Activated naive CD8-positive, alpha-beta T cell treated with anti-CD3 and anti-CD28 coated beads for 36 hours (primary cell): Measurements from ENCODE around the gene RCCD1. TPM values are rescaled to one million over a fixed set of nuclear protein-coding genes. Genes with fewer than 3 reads are reported as not detected.

Experiments used
- DNase-seq: peaks from one replicate; pipeline ENCODE4 v3.0.0; 2021
- H3K27ac Mint-ChIP-seq: one replicate; pipeline ENCODE4 v1.8.0; 2022; ENCODE audit warnings: mild to moderate bottlenecking, moderate library complexity, mixed read lengths
- H3K27me3 Mint-ChIP-seq: one replicate; pipeline ENCODE4 v1.8.0; 2022; ENCODE audit warnings: mild to moderate bottlenecking, mixed read lengths
- H3K36me3 Mint-ChIP-seq: one replicate; pipeline ENCODE4 v1.8.0; 2021; ENCODE audit warnings: mild to moderate bottlenecking, mixed read lengths
- H3K4me1 Mint-ChIP-seq: one replicate; pipeline ENCODE4 v1.8.0; 2021; ENCODE audit warnings: mixed read lengths
- H3K4me3 Mint-ChIP-seq: one replicate; pipeline ENCODE4 v1.8.0; 2022; ENCODE audit warnings: mild to moderate bottlenecking, moderate library complexity, mixed read lengths
- H3K9me3 Mint-ChIP-seq: one replicate; pipeline ENCODE4 v1.8.0; 2022; ENCODE audit warnings: mixed read lengths
- total RNA-seq, 2 experiments: library from RNA; stranded (reverse); gene quantifications; one replicate each; pipeline ENCODE4 v1.2.3, GENCODE V29; 2021

RCCD1 gene
- total RNA-seq, 2 experiments from 2014 or later: 23.3 to 23.6 TPM

- no peak for DNase-seq
- H3K4me1 Mint-ChIP-seq: peaks cover 3% of the 10 kb centered on the region
- no peak overlapping the region for H3K27ac Mint-ChIP-seq
- H3K4me3 Mint-ChIP-seq: no peak overlapping the region
- no peaks in the 10 kb centered on the region for H3K9me3 Mint-ChIP-seq
- H3K36me3 Mint-ChIP-seq: peaks cover 29% of the 10 kb centered on the region
- H3K27me3 Mint-ChIP-seq: no peaks in the 10 kb centered on the region
These were observed 5.8 kb downstream of the RCCD1 start for GRCh38 chr15:90960298-90961091.

DNA sequence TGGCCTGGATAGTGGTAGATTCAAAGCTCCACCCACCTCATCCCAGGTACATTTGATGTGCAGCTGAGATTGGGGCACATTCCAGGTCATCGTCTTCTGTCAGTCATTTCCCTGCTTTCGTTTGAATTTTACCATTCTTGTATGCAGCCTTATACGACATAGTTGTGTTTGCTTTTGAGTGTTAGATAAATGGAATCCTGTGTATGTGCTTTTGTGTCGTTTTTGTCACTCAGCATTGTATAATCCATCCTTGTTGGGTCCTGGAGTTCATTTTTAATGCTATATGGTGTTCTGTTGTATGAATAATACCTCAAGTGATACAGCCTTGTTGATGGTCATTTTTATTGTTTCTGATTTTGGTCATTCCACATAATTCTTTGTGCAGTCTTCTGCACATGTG lies 7.3 kb downstream of the RCCD1 start:
- H3K9me3 Mint-ChIP-seq: no peaks in the 10 kb centered on the region
- DNase-seq: no peak
- no peak overlapping the region for H3K4me3 Mint-ChIP-seq
- no peaks in the 10 kb centered on the region for H3K27me3 Mint-ChIP-seq
- H3K36me3 Mint-ChIP-seq: peaks cover 25% of the 10 kb centered on the region
- no peaks in the 10 kb centered on the region for H3K4me1 Mint-ChIP-seq
- H3K27ac Mint-ChIP-seq: no peak overlapping the region

GRCh38 chr15:90966262-90966661 lies 11.6 kb downstream of the RCCD1 start:
- Mint-ChIP-seq H3K9me3 (no peaks in the 10 kb centered on the region), H3K27me3 (no peaks in the 10 kb centered on the region), H3K4me3 (no peak overlapping the region), H3K27ac (no peak overlapping the region), H3K4me1 (no peaks in the 10 kb centered on the region), H3K36me3 (peaks cover 25% of the 10 kb centered on the region)
- no peak for DNase-seq

- no peaks in the 10 kb centered on the region for H3K4me1 Mint-ChIP-seq
- H3K36me3 Mint-ChIP-seq: peaks cover 23% of the 10 kb centered on the region
- H3K27ac Mint-ChIP-seq: no peak overlapping the region
- no peak overlapping the region for H3K4me3 Mint-ChIP-seq
- DNase-seq: no peak
- no peaks in the 10 kb centered on the region for H3K27me3 Mint-ChIP-seq
- no peaks in the 10 kb centered on the region for H3K9me3 Mint-ChIP-seq
These were observed 12.5 kb downstream of the RCCD1 start for GRCh38 chr15:90967206-90967605.

DNA sequence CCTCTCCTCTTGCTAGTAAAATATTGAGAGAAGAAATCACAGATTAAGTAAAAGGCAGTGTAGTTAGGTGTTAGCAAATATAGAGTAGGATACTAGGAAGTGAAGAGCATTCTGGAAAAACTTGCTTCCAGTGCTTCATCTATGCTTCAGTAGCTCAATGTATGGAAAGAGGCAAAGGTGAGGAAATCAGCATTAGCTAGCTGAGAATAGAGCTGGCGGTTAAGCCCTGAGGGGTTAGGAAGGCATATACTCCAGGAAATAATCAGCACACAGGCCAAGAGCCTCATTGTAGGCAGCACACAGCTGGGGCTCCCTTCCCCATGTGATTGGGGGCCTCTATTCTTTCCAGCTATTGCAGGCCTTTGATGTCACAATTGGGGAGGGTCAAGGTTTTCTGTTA lies 13.8 kb downstream of the RCCD1 start:
- H3K27ac Mint-ChIP-seq: no peak overlapping the region
- peaks cover 24% of the 10 kb centered on the region for H3K36me3 Mint-ChIP-seq
- no peak overlapping the region for H3K4me3 Mint-ChIP-seq
- no peak for DNase-seq
- H3K9me3 Mint-ChIP-seq: no peaks in the 10 kb centered on the region
- no peaks in the 10 kb centered on the region for H3K27me3 Mint-ChIP-seq
- no peaks in the 10 kb centered on the region for H3K4me1 Mint-ChIP-seq

- H3K36me3 Mint-ChIP-seq: peaks cover 31% of the 10 kb centered on the region
- H3K27me3 Mint-ChIP-seq: no peaks in the 10 kb centered on the region
- H3K27ac Mint-ChIP-seq: no peak overlapping the region
- H3K9me3 Mint-ChIP-seq: no peaks in the 10 kb centered on the region
- no peak for DNase-seq
- no peaks in the 10 kb centered on the region for H3K4me1 Mint-ChIP-seq
- H3K4me3 Mint-ChIP-seq: no peak overlapping the region
These were observed 15.6 kb downstream of the RCCD1 start for GRCh38 chr15:90970274-90970673.

DNA sequence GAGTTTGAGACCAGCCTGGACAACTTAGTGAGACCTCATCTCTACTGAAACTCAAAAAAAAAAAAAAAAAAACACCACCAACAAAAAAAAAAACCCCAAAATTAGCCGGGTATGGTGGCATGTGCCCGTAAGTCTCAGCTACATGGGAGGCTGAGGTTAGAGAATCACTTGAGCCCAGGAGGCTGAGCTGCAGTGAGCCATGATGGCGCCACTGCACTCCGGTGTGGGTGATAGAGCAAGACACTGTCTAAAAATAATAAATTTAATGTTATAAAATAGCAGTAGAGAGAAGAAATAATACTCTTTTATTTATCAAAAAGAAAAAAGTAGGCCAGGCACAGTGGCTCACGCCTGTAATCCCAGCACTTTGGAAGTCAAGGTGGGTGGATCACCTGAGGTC lies 17.4 kb downstream of the RCCD1 start:
- H3K27ac Mint-ChIP-seq: no peak overlapping the region
- no peaks in the 10 kb centered on the region for H3K27me3 Mint-ChIP-seq
- no peak overlapping the region for H3K4me3 Mint-ChIP-seq

DNA sequence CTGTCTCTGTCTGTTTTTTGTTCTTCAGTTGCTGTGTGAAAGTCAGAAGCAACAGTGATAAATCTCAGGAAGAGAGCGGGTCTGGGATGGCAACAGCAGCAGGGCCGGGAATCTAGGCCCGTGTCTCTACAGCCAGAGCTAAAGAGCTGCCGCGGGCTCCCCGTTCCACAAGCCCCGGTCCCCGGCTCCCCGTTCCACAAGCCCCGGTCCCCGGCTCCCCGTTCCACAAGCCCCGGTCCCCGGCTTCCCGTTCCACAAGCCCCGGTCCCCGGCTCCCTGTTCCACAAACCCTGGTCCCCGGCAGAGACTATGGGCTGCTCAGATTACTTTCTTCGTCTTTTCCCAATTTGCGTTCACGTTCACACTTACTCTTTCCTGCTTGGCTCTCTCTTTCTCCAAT lies 19.5 kb downstream of the RCCD1 start:
- Mint-ChIP-seq H3K27me3 (no peaks in the 10 kb centered on the region), H3K4me3 (no peak overlapping the region), H3K36me3 (peaks cover 46% of the 10 kb centered on the region), H3K9me3 (no peaks in the 10 kb centered on the region), H3K4me1 (no peaks in the 10 kb centered on the region), H3K27ac (no peak overlapping the region)
- no peak for DNase-seq

More for the DNA sequence above, 17.4 kb downstream of the RCCD1 start:
- Mint-ChIP-seq H3K9me3 (no peaks in the 10 kb centered on the region), H3K4me1 (no peaks in the 10 kb centered on the region), H3K36me3 (peaks cover 35% of the 10 kb centered on the region)
- no peak for DNase-seq

- no peak overlapping the region for H3K4me3 Mint-ChIP-seq
- H3K27ac Mint-ChIP-seq: no peak overlapping the region
These were observed 24.9 kb downstream of the RCCD1 start for GRCh38 chr15:90979582-90979981.

DNA sequence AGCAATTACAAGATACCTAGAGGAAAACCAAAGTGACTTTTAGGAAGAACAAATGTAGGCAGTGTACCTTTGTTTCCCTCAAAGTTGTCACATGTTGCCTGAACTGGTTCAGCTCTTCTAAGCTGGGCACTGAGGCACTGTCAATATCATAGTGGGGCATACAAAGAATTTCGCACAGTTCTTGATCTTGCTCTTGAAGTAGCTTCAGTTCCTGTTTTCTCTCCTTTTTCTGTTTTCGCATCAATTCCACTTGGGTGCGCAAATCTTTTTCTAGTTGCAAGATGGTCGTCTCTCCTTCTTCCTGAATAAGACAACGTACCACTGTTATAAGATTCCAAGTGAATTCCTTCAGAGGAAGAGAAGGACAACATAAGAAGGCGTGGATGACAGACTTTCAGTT lies 27.0 kb downstream of the RCCD1 start:
- Mint-ChIP-seq H3K36me3 (peaks cover 48% of the 10 kb centered on the region), H3K27ac (no peak overlapping the region), H3K9me3 (no peaks in the 10 kb centered on the region), H3K4me1 (peaks cover 3% of the 10 kb centered on the region), H3K27me3 (no peaks in the 10 kb centered on the region), H3K4me3 (no peak overlapping the region)
- no peak for DNase-seq

More at GRCh38 chr15:90979582-90979981, 24.9 kb downstream of the RCCD1 start:
- H3K27me3 Mint-ChIP-seq: no peaks in the 10 kb centered on the region
- peaks cover 3% of the 10 kb centered on the region for H3K4me1 Mint-ChIP-seq
- DNase-seq: no peak
- H3K36me3 Mint-ChIP-seq: peaks cover 59% of the 10 kb centered on the region
- H3K9me3 Mint-ChIP-seq: no peaks in the 10 kb centered on the region

- Mint-ChIP-seq H3K4me1 (peaks cover 3% of the 10 kb centered on the region), H3K27me3 (no peaks in the 10 kb centered on the region), H3K9me3 (no peaks in the 10 kb centered on the region), H3K27ac (no peak overlapping the region), H3K36me3 (peaks cover 48% of the 10 kb centered on the region), H3K4me3 (no peak overlapping the region)
- no peak for DNase-seq
These were observed 27.5 kb downstream of the RCCD1 start for GRCh38 chr15:90982135-90982534.

GRCh38 chr15:90986790-90987507 lies 32.3 kb downstream of the RCCD1 start:
- Mint-ChIP-seq H3K4me1 (peaks cover 13% of the 10 kb centered on the region), H3K9me3 (no peaks in the 10 kb centered on the region), H3K27me3 (peaks cover 1% of the 10 kb centered on the region), H3K36me3 (peaks cover 22% of the 10 kb centered on the region), H3K4me3 (no peak overlapping the region), H3K27ac (no peak overlapping the region)
- no peak for DNase-seq

- H3K4me1 Mint-ChIP-seq: peaks cover 13% of the 10 kb centered on the region
- H3K27ac Mint-ChIP-seq: no peak overlapping the region
- no peaks in the 10 kb centered on the region for H3K9me3 Mint-ChIP-seq
- peaks cover 21% of the 10 kb centered on the region for H3K36me3 Mint-ChIP-seq
- H3K4me3 Mint-ChIP-seq: no peak overlapping the region
- H3K27me3 Mint-ChIP-seq: peaks cover 2% of the 10 kb centered on the region
- DNase-seq: no peak
These were observed 33.0 kb downstream of the RCCD1 start for GRCh38 chr15:90987561-90988141.

DNA sequence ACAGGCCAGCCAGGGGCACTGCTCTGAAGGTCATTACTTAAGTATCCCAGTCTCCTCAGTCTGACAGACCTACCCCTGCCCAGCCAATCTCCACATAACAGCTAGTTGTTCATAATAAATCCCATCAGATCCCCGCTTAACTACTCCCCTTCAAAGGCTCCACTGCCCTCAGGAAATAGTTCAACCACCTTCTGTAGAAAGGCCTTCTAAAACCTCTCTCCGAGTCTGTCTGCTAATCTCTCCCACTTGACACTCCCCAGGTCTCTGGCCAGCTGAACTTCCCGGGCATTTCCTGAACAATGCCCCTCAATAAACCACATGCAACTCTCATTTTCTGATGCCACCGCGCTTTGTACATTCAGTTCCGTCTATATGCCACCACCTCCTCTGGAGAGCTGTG lies 33.6 kb downstream of the RCCD1 start:
- Mint-ChIP-seq H3K27ac (no peak overlapping the region), H3K9me3 (no peaks in the 10 kb centered on the region), H3K4me3 (no peak overlapping the region), H3K4me1 (peaks cover 17% of the 10 kb centered on the region), H3K27me3 (peaks cover 2% of the 10 kb centered on the region), H3K36me3 (peaks cover 20% of the 10 kb centered on the region)
- DNase-seq: no peak

GRCh38 chr15:90989040-90989768 lies 34.5 kb downstream of the RCCD1 start:
- Mint-ChIP-seq H3K36me3 (peaks cover 18% of the 10 kb centered on the region), H3K9me3 (no peaks in the 10 kb centered on the region), H3K27me3 (peaks cover 2% of the 10 kb centered on the region), H3K4me1 (peaks cover 19% of the 10 kb centered on the region), H3K4me3 (no peak overlapping the region), H3K27ac (no peak overlapping the region)
- DNase-seq: no peak
